Activated CD4-positive, alpha-beta T cell treated with anti-CD3 and anti-CD28 coated beads for 36 hours (primary cell): ENCODE results near the gene CCDC137. TPM values are rescaled to one million over a fixed set of nuclear protein-coding genes. Genes with fewer than 3 reads are reported as not detected.
A peak's percentile ranks its signal among the peaks of the same experiment; 100 is the strongest.

Source experiments
- ATAC-seq: fragments of 200-7000 bp; cut with Tn5 transposase; one replicate; pipeline ENCODE4 v1.10.0; 2021; ENCODE audit warnings: mild to moderate bottlenecking, moderate library complexity
- CTCF ChIA-PET: fragments of 350-600 bp; sonication (Branson Sonifier 250); formaldehyde crosslinking; loops from one replicate; lab custom pipeline; 2021; ENCODE audit warnings: antibody characterized with exemption; lab: Charles Lee
- POLR2A ChIA-PET: fragments of 350-600 bp; sonication (Branson Sonifier 250); formaldehyde crosslinking; loops from one replicate; lab custom pipeline; 2021; ENCODE audit warnings: antibody characterized with exemption, inconsistent platforms; lab: Charles Lee
- DNase-seq: peaks from one replicate; pipeline ENCODE4 v3.0.0-alpha.2; 2020
- H3K27ac Mint-ChIP-seq: one replicate; pipeline ENCODE4 v1.8.0; 2021; ENCODE audit warnings: mixed read lengths
- H3K27me3 Mint-ChIP-seq: one replicate; pipeline ENCODE4 v1.8.0; 2021; ENCODE audit warnings: mixed read lengths
- H3K36me3 Mint-ChIP-seq: one replicate; pipeline ENCODE4 v1.8.0; 2021; ENCODE audit warnings: low read depth, mixed read lengths
- H3K4me1 Mint-ChIP-seq: one replicate; pipeline ENCODE4 v1.8.0; 2021; ENCODE audit warnings: mixed read lengths
- H3K4me3 Mint-ChIP-seq: one replicate; pipeline ENCODE4 v1.8.0; 2021; ENCODE audit warnings: mild to moderate bottlenecking, moderate library complexity, mixed read lengths
- H3K9me3 Mint-ChIP-seq: one replicate; pipeline ENCODE4 v1.8.0; 2021; ENCODE audit warnings: low read depth, mixed read lengths
- intact Hi-C, 2 experiments: fragments of 100-400 bp; cut with DNase I in 1 of 2; cut with micrococcal nuclease in 1 of 2; formaldehyde crosslinking; loops; one replicate each; pipeline versions ENCODE4 v1.14.2 to v1.15.1; 2022 to 2024; cut with DNase I, micrococcal nuclease
- microRNA-seq: library from miRNA; unstranded; fragments of <30 nt; microRNA quantifications from one replicate; pipeline ENCODE4 v1.2.0, GENCODE V29; 2021; ENCODE audit warnings: borderline replicate concordance
- total RNA-seq, 2 experiments: library from RNA; stranded (reverse); gene quantifications; one replicate each; pipeline ENCODE4 v1.2.3, GENCODE V29; 2021

Gene CCDC137
- total RNA-seq, 2 experiments from 2014 or later = 30.0 to 36.6 TPM

DNA sequence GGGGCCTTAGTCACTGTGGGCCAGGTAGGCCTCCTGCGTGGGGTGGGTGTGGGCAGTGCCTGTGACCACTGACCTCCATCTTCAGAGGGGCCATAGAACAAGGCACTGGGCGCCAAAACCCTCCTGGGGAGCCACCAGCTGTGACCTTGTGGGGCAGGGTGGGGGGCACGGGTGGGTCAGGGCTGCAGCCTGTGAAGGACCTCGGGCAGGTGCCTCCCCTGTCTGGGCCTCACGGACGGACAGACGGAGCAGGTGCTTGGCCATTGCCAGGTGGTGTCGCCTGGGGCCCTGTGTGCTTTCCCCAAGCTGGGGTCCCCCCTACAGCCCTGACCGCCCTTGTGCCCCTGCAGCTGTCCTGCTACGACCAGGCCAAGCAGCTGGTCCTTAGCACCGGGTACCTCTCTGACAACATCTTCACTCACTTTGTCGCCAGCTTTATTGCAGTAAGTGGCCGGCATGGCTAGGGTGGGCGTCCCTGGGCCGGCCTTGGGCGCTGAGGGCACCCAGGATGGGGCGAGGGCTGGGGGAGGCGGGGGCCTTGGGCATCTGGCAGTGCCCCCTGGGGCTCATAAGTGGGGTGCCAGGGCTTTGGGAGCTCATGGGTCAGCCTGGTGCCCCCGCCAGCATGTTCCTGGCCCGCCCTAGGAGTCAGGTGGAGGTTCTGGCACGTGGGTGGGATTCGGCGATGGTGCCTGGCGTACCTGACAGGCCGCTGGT, 50.7 kb downstream of the CCDC137 start:
- ATAC-seq (no peak), DNase-seq (no peak)
- H3K9me3 Mint-ChIP-seq = no peaks in the 10 kb centered on the region
- no peak overlapping the region for H3K4me3 Mint-ChIP-seq
- no peaks in the 10 kb centered on the region for H3K27me3 Mint-ChIP-seq
- H3K36me3 Mint-ChIP-seq = no peaks in the 10 kb centered on the region
- H3K4me1 Mint-ChIP-seq = peaks cover 7% of the 10 kb centered on the region
- intact Hi-C loops = no loop called here
- CTCF ChIA-PET = interaction anchor here (0.8 to 1.0 kb wide), 2 partner anchors 12 to 14 kb away, joined by 3 read pairs; no protein-coding TSS in a partner anchor
- no peak overlapping the region for H3K27ac Mint-ChIP-seq
- POLR2A ChIA-PET = no interaction called here

DNA sequence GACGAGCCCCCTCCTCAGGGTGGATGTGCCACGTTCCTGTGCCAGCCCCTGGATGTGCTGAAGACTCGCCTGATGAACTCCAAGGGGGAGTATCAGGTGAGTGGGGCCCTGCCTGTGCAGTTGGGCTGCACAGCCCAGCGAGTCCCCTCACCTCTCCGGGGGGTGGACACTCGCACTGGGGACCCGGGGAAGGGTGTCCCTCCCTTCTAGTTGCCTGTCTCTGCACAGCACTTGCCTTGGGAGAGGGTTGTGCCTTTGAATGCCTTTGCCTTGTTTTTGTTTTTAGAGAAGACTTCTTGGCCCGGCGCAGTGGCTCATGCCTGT, 51.2 kb downstream of the CCDC137 start:
- Mint-ChIP-seq H3K4me1 (peaks cover 6% of the 10 kb centered on the region), H3K4me3 (no peak overlapping the region), H3K9me3 (no peaks in the 10 kb centered on the region), H3K36me3 (no peaks in the 10 kb centered on the region), H3K27me3 (no peaks in the 10 kb centered on the region), H3K27ac (no peak overlapping the region)
- intact Hi-C loops = no loop called here
- CTCF ChIA-PET = interaction anchor here (0.8 to 1.0 kb wide), 2 partner anchors 11 to 14 kb away, joined by 3 read pairs; no protein-coding TSS in a partner anchor
- ATAC-seq = no peak
- POLR2A ChIA-PET = no interaction called here
- DNase-seq = no peak

DNA sequence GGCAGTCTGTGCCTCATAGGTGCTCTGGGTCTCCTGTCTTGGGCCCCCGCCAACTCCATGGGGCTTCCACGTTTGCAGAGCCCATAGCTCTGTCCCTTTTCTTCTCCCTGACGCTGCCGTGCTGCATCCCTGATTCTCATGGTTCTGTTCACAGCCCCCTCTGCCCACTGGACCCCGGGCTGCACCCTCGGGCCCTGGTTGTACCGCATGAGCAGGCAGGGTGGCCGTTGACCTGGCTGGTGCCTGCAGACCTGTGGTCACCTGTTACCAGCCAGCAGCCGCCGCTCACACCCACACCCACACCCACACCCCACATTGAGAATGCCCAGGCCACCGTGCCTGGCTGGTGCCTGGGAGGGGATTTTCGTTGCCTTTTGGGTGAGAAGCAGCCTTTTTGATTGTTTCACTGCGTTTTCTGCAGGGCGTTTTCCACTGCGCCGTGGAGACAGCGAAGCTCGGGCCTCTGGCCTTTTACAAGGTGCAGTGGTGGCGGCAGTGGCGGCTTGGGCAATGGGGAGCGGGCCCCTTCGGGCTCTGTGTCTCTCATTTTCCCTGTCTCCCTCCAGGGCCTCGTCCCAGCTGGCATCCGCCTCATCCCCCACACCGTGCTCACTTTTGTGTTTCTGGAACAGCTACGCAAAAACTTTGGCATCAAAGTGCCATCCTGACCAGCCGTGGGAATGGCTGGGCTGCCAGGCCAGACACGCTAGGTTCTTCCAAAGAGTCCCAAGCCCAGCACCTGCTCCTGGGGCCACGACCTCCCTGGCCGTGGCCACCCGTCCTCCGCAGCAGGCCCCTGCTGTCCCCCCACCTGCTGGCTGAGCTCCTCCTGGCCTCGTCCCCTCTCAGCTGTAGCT, 53.1 kb downstream of the CCDC137 start:
- intact Hi-C loops = no loop called here
- ATAC-seq = no peak

DNA sequence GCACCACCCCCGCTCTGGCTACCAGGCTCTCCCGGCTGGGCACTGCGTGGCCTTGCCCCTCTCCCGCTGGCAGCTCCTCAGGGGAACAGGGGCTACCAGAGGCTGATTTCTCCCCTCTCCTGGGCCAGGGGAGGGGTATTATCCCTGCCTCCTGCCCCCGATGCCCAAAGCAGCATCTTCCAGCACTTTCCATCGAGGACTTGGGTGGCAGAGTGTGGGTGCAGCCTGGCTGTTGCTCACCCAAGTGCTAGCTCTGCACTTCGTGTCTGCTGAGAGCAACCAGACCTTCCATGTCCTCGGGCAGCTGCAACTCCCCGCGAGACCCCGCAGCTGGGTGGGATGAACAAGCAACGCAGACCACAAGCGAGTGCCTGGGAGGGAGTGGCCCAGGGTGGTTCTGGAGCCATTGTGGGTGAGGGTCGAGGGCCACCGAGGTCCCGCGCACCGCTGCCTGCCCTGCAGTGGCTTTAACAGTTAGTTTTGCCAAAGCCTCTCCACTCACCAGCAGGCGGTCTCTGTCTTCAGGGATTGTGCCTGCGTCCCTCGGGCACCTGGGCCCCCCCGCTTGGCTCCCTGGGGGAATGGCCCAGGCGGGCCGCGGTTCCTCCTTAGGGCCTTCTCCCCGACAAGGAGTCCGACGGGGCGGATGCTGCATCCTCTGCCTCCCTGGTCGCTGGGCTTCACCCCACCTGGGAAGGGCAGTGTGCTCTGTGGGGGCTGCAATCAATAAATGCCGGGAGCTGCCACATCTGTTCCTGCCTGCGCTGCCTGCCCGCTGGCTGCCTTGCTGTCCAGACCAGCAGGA, 53.9 kb downstream of the CCDC137 start:
- no peaks in the 10 kb centered on the region for H3K9me3 Mint-ChIP-seq
- ATAC-seq (no peak), DNase-seq (no peak)
- no peak overlapping the region for H3K4me3 Mint-ChIP-seq
- intact Hi-C loops = no loop called here
- no peak overlapping the region for H3K27ac Mint-ChIP-seq
- no peaks in the 10 kb centered on the region for H3K36me3 Mint-ChIP-seq
- peaks cover 4% of the 10 kb centered on the region for H3K27me3 Mint-ChIP-seq
- H3K4me1 Mint-ChIP-seq = no peaks in the 10 kb centered on the region
- POLR2A ChIA-PET = no interaction called here
- CTCF ChIA-PET = no interaction called here

More for the DNA sequence above, 53.1 kb downstream of the CCDC137 start:
- Mint-ChIP-seq H3K4me1 (no peaks in the 10 kb centered on the region), H3K27ac (no peak overlapping the region), H3K9me3 (no peaks in the 10 kb centered on the region), H3K27me3 (peaks cover 4% of the 10 kb centered on the region), H3K36me3 (no peaks in the 10 kb centered on the region), H3K4me3 (no peak overlapping the region)
- ChIA-PET POLR2A (no interaction called here), CTCF (no interaction called here)
- DNase-seq = no peak

DNA sequence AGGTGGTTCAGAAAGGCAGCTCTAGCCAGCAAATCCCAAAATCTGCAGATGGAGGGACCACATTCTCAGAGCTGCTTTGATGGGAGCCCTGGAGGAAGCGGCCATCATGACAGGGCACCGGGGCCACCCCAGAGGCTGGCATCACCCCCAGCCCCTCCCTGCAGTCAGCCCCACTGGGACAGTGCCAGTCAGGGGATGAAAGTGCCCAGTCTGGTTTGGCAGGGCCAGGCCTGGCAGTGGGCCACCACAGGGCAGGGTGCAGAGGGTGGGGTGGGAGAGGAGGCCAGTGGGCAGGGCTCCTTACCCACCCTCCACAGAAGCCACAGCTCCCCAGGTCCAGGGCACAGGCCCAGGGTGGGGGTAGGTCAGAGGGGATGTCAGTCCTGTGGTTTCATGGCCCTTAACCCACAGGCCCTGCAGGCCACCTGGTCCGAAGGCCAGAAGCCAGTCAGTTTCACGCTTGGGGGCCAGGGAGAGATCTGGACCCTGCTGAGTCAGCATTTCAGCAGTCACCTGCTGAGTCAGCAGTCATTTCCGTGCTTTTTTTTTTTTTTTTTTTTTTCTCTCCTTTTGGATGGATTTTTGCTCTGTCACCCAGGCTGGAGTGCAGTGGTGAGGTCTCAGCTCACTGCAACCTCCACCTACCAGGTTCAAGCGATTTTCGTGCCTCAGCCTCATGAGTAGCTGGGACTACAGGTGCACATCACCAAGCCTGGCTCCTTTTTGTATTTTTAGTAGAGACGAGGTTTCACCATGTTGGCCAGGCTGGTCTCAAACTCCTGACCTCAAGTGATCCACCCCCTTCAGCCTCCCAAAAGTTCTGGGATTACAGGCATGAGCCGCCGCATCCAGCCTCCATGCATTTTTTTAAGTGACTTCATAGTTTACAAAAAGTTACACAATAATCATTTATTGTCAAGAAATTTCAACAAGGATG, 55.9 kb downstream of the CCDC137 start:
- POLR2A ChIA-PET = interaction anchor here (0.6 kb wide), 1 partner anchor 152 kb away, joined by 6 read pairs; no protein-coding TSS in a partner anchor

More for the DNA sequence above, 55.9 kb downstream of the CCDC137 start:
- H3K9me3 Mint-ChIP-seq = no peaks in the 10 kb centered on the region
- H3K4me3 Mint-ChIP-seq = no peak overlapping the region
- no peaks in the 10 kb centered on the region for H3K4me1 Mint-ChIP-seq
- H3K27me3 Mint-ChIP-seq = peaks cover 9% of the 10 kb centered on the region
- CTCF ChIA-PET = interaction anchor here (0.6 to 1.0 kb wide), 2 partner anchors 11 to 429 kb away, joined by 3 to 4 read pairs; no protein-coding TSS in a partner anchor
- H3K27ac Mint-ChIP-seq = no peak overlapping the region
- DNase-seq (no peak), ATAC-seq (peak; percentile 33)
- H3K36me3 Mint-ChIP-seq = no peaks in the 10 kb centered on the region
- intact Hi-C loops = no loop called here

Small RNA genes lying within 50 kb of the gene (microRNA-seq; reads per million reads assigned to microRNA genes)
- 6.0 reads per million, percentile 20 among the genes with 10 or more reads in this experiment for gene MIR6786

Other genes with a start within 250 kb of the CCDC137 start
- gene ACTG1, start 153.9 kb upstream of the CCDC137 start, total RNA-seq = 1,000 to 10,000 TPM; 4,119 to 5,987 TPM
- gene FSCN2, start 138.4 kb upstream of the CCDC137 start, total RNA-seq = under 1 TPM; 0.23 to 0.58 TPM
- 10 to 100 TPM; 30.4 to 39.3 TPM for gene FAAP100, start 114.4 kb upstream of the CCDC137 start, total RNA-seq
- 10 to 100 TPM; 71.8 to 93.1 TPM for gene NPLOC4, start 29.6 kb upstream of the CCDC137 start, total RNA-seq
- gene TSPAN10, start 29.5 kb upstream of the CCDC137 start, total RNA-seq = under 1 TPM; 0.34 to 0.35 TPM
- gene PDE6G, start 10.2 kb upstream of the CCDC137 start, total RNA-seq = 1 to 10 TPM; 1.4 to 2.5 TPM
- 10 to 100 TPM; 29.4 to 45.3 TPM for gene OXLD1, start 132 bp upstream of the CCDC137 start, total RNA-seq
- 10 to 100 TPM; 39.0 to 39.1 TPM for gene ARL16, start 17.1 kb downstream of the CCDC137 start, total RNA-seq
- 100 to 1,000 TPM; 100 to 102 TPM for gene HGS, start 17.3 kb downstream of the CCDC137 start, total RNA-seq
- 100 to 1,000 TPM in 1 of 2 experiments, 10 to 100 TPM in 1; 94.0 to 116 TPM for gene MRPL12, start 36.6 kb downstream of the CCDC137 start, total RNA-seq
- 10 to 100 TPM; 28.6 to 31.8 TPM for gene SLC25A10, start 45.5 kb downstream of the CCDC137 start, total RNA-seq
- gene GCGR, start 137.4 kb downstream of the CCDC137 start, total RNA-seq = not detected
- 10 to 100 TPM; 45.8 to 50.4 TPM for gene MCRIP1, start 166.6 kb downstream of the CCDC137 start, total RNA-seq
- not detected for gene PPP1R27, start 168.3 kb downstream of the CCDC137 start, total RNA-seq
- gene P4HB, start 193.8 kb downstream of the CCDC137 start, total RNA-seq = 100 to 1,000 TPM; 414 to 578 TPM
- gene ARHGDIA, start 204.6 kb downstream of the CCDC137 start, total RNA-seq = 100 to 1,000 TPM; 513 to 661 TPM
- 100 to 1,000 TPM; 197 to 230 TPM for gene ALYREF, start 224.8 kb downstream of the CCDC137 start, total RNA-seq
- 100 to 1,000 TPM in 1 of 2 experiments, 10 to 100 TPM in 1; 79.9 to 131 TPM for gene ANAPC11, start 225.0 kb downstream of the CCDC137 start, total RNA-seq
- under 1 TPM in 1 of 2 experiments, not detected in 1; 0.14 TPM for gene NPB, start 235.5 kb downstream of the CCDC137 start, total RNA-seq
- gene PCYT2, start 244.7 kb downstream of the CCDC137 start, total RNA-seq = 10 to 100 TPM; 19.7 to 24.0 TPM